Measurements from ENCODE around the gene ZNF484. TPM values are rescaled to one million over a fixed set of nuclear protein-coding genes. Genes with fewer than 3 reads are reported as not detected.
"Not testable (repeated sequence)": the region's sequence is repeated elsewhere in the genome, so short reads cannot be mapped to it uniquely, and the experiment has no call there.

ZNF484 gene
- total RNA-seq, 1 donor, result 13.0 TPM

DNA sequence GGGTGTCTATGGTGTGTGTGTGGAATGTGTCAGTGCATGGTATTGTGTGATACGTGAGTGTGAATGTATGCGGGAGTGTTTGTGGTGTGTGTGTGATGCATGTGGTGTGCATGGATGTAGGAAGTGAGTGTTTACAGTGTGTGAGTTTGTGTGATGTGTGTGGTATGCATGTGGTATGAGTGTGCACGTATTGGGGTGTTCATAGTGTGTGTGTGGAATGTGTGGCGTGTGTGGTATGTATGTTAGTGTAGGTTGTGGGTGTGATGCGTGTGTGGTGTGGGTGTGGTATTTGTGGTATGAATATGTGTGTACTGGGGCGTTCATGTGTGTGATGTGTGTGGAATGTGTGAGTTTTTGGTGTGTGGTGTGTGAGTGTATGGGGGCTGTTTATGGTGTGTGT lies 73.1 kb downstream of the ZNF484 start:
- TF ChIP-seq, protein P1, sequence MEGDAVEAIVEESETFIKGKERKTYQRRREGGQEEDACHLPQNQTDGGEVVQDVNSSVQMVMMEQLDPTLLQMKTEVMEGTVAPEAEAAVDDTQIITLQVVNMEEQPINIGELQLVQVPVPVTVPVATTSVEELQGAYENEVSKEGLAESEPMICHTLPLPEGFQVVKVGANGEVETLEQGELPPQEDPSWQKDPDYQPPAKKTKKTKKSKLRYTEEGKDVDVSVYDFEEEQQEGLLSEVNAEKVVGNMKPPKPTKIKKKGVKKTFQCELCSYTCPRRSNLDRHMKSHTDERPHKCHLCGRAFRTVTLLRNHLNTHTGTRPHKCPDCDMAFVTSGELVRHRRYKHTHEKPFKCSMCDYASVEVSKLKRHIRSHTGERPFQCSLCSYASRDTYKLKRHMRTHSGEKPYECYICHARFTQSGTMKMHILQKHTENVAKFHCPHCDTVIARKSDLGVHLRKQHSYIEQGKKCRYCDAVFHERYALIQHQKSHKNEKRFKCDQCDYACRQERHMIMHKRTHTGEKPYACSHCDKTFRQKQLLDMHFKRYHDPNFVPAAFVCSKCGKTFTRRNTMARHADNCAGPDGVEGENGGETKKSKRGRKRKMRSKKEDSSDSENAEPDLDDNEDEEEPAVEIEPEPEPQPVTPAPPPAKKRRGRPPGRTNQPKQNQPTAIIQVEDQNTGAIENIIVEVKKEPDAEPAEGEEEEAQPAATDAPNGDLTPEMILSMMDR (IDR thresholded peaks at IDR 0.05; ENCODE audit: extremely low read depth, low read depth, low read length), result no peak
- Histone ChIP-seq H3K4me1 (ENCODE audit: insufficient read depth, low read length) (peaks cover 3% of the 10 kb centered on the region), H2AFZ (ENCODE audit: low read length) (no peak overlapping the region), H3K9me3 (ENCODE audit: low read depth, low read length) (no peaks in the 10 kb centered on the region), H3K27me3 (ENCODE audit: insufficient read depth, low read length) (peaks cover 61% of the 10 kb centered on the region), H3K79me2 (ENCODE audit: insufficient read depth, low read length) (no peaks in the 10 kb centered on the region), H4K20me1 (ENCODE audit: insufficient read depth, low read length) (no peaks in the 10 kb centered on the region), H3K36me3 (ENCODE audit: insufficient read depth, low read length) (no peaks in the 10 kb centered on the region), H3K4me3 (ENCODE audit: insufficient read depth, low read length) (no peak overlapping the region), H3K4me2 (ENCODE audit: insufficient read depth, low read length) (no peak overlapping the region), H3K27ac (ENCODE audit: low read depth, low read length) (no peak overlapping the region)
- DNase-seq (ENCODE audit: insufficient read length, low spot score, missing footprints), result no peak

- DNase-seq (ENCODE audit: insufficient read length, low spot score, missing footprints), result no peak
- no peak overlapping the region for H2AFZ ChIP-seq (ENCODE audit: low read length)
- no peaks in the 10 kb centered on the region for H3K9me3 ChIP-seq (ENCODE audit: low read depth, low read length)
- H4K20me1 ChIP-seq (ENCODE audit: insufficient read depth, low read length), result no peaks in the 10 kb centered on the region
- H3K27me3 ChIP-seq (ENCODE audit: insufficient read depth, low read length), result peaks cover 43% of the 10 kb centered on the region
- H3K4me3 ChIP-seq (ENCODE audit: insufficient read depth, low read length), result no peak overlapping the region
- H3K27ac ChIP-seq (ENCODE audit: low read depth, low read length), result no peak overlapping the region
- H3K4me1 ChIP-seq (ENCODE audit: insufficient read depth, low read length), result no peaks in the 10 kb centered on the region
- H3K79me2 ChIP-seq (ENCODE audit: insufficient read depth, low read length), result no peaks in the 10 kb centered on the region
- TF ChIP-seq, protein P1 (IDR thresholded peaks at IDR 0.05; ENCODE audit: extremely low read depth, low read depth, low read length), result no peak
- no peaks in the 10 kb centered on the region for H3K36me3 ChIP-seq (ENCODE audit: insufficient read depth, low read length)
- no peak overlapping the region for H3K4me2 ChIP-seq (ENCODE audit: insufficient read depth, low read length)
Measured at GRCh38 chr9:92798358-92798757, 79.5 kb downstream of the ZNF484 start.

GRCh38 chr9:92796337-92796804 lies 81.5 kb downstream of the ZNF484 start:
- not testable (repeated sequence) for H3K27ac ChIP-seq (ENCODE audit: low read depth, low read length); H4K20me1 ChIP-seq (ENCODE audit: insufficient read depth, low read length); H3K9me3 ChIP-seq (ENCODE audit: low read depth, low read length)

GRCh38 chr9:92795598-92796336 lies 82.1 kb downstream of the ZNF484 start:
- TF ChIP-seq, protein P1 (IDR thresholded peaks at IDR 0.05; ENCODE audit: extremely low read depth, low read depth, low read length), result no peak
- Histone ChIP-seq H3K27me3 (ENCODE audit: insufficient read depth, low read length) (peaks cover 40% of the 10 kb centered on the region), H3K79me2 (ENCODE audit: insufficient read depth, low read length) (no peaks in the 10 kb centered on the region), H3K27ac (ENCODE audit: low read depth, low read length) (no peak overlapping the region), H3K36me3 (ENCODE audit: insufficient read depth, low read length) (no peaks in the 10 kb centered on the region), H4K20me1 (ENCODE audit: insufficient read depth, low read length) (no peaks in the 10 kb centered on the region), H2AFZ (ENCODE audit: low read length) (no peak overlapping the region), H3K4me2 (ENCODE audit: insufficient read depth, low read length) (no peak overlapping the region), H3K4me3 (ENCODE audit: insufficient read depth, low read length) (no peak overlapping the region), H3K9me3 (ENCODE audit: low read depth, low read length) (no peaks in the 10 kb centered on the region), H3K4me1 (ENCODE audit: insufficient read depth, low read length) (no peaks in the 10 kb centered on the region)
- DNase-seq (ENCODE audit: insufficient read length, low spot score, missing footprints), result no peak

More at GRCh38 chr9:92796337-92796804, 81.5 kb downstream of the ZNF484 start:
- not testable (repeated sequence) for H3K4me3 ChIP-seq (ENCODE audit: insufficient read depth, low read length); DNase-seq (ENCODE audit: insufficient read length, low spot score, missing footprints); H3K79me2 ChIP-seq (ENCODE audit: insufficient read depth, low read length); H3K36me3 ChIP-seq (ENCODE audit: insufficient read depth, low read length); H3K4me2 ChIP-seq (ENCODE audit: insufficient read depth, low read length); H3K4me1 ChIP-seq (ENCODE audit: insufficient read depth, low read length); H2AFZ ChIP-seq (ENCODE audit: low read length)
- H3K27me3 ChIP-seq (ENCODE audit: insufficient read depth, low read length), result peaks cover 40% of the 10 kb centered on the region

Small RNA genes lying within 50 kb of the gene (small RNA-seq; reads per million reads assigned to genes)
- gene RNU6-714P, result not detected

Other genes with a start within 250 kb of the ZNF484 start
- 7.7 and 9.4 TPM in 2 replicates for gene IPPK, start 207.9 kb downstream of the ZNF484 start, total RNA-seq
- 31.8 and 33.3 TPM in 2 replicates for gene BICD2, start 113.2 kb downstream of the ZNF484 start, total RNA-seq
- gene FGD3, start 69.5 kb upstream of the ZNF484 start, total RNA-seq, result under 0.01 TPM in 1 of 2 replicates, not detected in the other
- gene SUSD3, start 180.7 kb upstream of the ZNF484 start, total RNA-seq, result 0.36 and 0.88 TPM in 2 replicates
- 38.4 and 38.6 TPM in 2 replicates for gene CARD19, start 218.2 kb upstream of the ZNF484 start, total RNA-seq